ENCODE measurements around the gene SRSF2. TPM values are rescaled to one million over a fixed set of nuclear protein-coding genes. Genes with fewer than 3 reads are reported as not detected.

The SRSF2 gene, protein sequence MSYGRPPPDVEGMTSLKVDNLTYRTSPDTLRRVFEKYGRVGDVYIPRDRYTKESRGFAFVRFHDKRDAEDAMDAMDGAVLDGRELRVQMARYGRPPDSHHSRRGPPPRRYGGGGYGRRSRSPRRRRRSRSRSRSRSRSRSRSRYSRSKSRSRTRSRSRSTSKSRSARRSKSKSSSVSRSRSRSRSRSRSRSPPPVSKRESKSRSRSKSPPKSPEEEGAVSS
- total RNA-seq, result 94.6 and 210 TPM in 2 replicates

DNA sequence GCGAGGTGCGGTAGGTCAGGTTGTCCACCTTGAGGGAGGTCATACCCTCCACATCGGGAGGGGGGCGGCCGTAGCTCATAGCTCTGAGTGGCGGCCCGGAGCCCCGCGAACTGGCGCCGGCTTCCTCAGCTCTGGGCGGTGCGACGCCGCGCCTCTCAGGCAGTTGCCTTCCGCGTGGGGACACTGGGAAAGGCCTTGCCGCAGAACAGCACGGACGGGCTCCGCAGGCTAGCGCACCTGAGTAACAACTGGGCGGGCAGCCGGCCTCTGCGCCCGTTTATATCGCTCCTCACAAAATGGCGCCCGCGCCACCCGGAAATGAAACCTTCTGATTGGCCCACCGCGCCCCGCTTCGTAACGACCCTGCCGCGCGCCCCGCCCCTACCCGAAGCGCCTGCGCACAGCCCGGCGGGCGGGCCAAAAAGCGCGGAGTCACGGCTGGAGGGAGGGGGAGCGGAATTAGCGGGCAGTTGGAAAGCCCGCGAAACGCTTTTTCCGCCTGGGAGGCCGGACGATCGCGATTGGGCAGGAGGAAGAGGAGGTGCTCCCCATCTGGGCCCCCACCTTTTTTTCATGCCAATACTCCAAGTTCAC, at the start of gene SRSF2:
Gene SRSF2, minus strand, starts transcription at position 250 of the 594 bp plus-strand sequence. Its CDS starts 171 bp downstream, at position 79.

DNA sequence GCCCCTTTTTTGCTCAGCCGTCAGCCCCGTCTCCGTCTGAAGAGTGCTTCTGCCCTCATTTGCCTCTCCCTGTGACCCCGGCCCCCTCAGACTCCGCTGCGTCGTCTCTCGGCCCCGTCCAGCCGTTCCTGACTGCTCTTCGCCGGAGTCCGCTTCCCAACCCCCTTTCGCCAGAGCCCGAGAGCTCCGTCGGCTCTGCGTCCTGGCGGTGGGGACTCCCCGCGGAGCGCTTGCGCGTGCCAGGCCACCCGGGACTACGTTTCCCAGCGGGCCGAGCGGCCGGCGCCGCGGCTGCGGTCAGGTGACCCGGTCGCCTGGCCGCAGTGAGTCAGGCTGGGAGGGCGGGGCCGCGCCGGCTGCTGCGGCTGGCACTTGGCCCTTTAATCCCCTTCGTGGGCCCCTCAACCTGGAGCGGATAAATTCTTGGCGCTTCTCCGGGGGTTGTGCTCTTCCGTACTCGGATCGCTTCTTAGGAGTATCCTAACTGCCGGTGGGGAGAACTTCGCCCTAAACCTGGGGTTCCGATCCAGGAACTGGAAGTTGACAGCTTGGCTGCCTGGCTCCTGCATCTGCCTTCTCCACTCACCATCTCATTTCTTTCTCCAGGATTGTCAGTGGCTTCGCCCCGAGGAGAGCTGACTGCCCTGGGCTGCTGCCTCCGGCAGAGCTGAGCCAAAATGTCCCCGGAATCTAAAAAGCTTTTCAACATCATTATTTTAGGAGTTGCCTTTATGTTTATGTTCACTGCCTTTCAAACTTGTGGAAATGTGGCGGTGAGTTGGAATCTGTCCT, 741 bp upstream of the SRSF2 start, which contains the start of gene MFSD11:
Gene MFSD11, plus strand, starts transcription at position 444 of the 792 bp plus-strand sequence. Its CDS starts 234 bp downstream, at position 678.

DNA sequence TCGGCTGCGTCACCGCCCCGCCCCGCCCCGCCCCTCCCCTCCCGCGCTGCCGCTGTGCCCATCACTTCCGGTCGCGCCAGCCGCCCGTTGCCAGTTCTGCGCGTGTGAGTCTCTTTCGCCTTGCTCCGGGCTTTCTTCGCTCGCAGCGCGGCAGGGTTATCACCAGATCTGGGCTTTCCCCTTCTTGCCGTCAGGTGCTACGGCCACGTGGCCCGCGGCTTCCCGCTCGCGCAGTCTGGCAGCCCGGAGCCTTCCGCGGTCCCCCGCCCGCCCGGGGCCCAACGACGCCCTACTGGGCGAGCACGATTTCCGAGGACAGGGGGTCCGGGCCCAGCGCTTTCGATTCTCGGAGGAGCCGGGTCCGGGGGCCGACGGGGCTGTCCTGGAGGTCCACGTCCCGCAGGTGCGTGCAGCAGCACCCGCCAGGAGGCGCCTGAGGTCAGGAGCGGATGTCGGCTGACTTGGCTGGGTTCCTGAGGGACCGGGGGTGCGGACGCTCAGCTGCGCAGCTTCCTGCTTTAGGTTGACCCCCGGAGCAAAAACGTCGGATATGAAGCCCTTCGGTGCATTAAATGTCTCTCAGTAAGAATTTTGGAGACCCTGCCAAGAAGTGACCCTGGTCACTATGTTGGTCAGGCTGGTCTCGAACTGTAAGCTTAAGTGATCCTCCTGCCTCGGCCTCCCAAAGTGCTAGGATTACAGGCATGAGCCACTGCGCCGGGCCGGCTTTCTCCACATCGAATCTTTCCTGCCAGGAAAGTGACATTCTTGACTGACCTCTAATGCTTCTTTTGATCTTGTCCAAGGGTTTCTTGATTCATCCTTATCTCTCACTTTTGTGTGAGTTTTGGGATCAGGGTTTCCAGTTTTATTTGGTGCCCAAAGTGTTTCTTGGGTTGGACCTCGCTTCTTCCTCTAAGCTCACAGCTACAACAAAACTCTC, 10.1 kb downstream of the SRSF2 start, which contains the start of gene METTL23:
Gene METTL23, plus strand, starts transcription at position 64 of the 943 bp plus-strand sequence. CDS start 2,872 bp downstream, outside the sequence.

DNA sequence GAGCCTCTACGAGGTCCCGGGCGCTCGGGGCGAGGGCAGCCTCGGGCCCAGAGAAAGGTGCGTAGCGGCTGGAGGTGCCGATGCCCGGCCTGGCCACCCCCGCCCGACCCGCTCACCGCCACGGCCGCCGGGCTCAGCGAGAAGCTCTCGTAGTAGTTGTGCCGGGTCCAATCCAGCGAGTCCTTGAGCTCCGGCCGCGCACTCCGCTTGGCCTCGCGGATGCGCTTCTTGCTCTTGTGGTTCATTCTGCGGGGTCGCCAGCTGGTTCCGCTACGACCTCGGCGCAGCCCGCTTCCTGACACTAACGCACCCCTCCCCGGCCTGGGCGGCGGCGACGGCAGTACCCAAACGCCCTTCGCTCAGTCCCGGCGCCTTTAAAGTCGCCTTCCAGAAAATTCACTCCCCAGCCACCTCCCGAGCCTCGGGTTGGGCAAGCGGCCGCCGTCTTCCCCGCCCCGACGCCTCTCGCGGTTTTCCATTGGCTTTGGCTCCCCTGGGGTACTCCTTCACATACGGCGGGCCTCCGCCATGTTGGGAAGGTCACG, 10.8 kb downstream of the SRSF2 start, which contains the start of gene JMJD6:
Gene JMJD6, minus strand, starts transcription at position 376 of the 545 bp plus-strand sequence. Its CDS starts 131 bp downstream, at position 245.

DNA sequence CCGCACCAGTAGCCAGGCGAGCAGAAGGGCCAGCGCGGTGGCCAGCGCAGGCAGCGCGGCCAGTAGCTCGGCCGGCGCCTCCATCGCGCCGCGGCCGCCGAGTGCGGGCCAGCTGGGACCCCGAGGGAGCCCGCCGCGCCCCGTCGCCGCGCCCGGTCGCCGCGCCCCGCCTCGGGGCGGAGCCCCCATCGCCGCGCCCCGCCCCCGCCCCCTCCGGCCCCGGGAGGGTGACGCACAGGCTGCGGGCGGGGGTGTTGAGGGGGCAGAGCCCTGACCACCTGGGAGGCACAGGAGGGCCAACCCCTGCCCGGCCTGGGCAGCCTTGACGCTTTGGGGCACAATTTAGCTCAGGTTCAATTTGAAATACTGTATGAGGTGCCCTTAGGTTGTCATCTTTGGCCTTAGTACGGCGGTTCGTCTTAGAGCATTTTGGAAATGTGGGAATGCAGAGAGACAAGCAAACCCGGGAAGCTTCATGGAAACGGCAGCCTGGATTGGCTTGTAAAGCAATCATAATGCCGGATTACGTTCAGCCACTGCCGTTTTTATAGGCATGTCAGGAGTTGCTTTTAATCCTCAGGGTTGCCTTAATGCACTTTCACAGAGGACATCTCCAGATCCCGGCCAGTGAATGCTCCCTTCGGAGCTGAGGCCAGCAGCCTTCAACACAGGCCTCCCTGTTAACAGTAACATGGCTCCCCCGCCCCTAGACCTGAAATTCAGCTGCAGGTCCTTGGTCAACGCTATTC, 26.1 kb downstream of the SRSF2 start, which contains the start of gene MXRA7:
Gene MXRA7, minus strand, starts transcription at position 103 of the 749 bp plus-strand sequence. Its CDS starts 19 bp downstream, at position 84.

Small RNA genes lying within 50 kb of the gene (small RNA-seq; reads per million reads assigned to genes)
- gene AC005837.3, result not detected
- not detected for gene RF02271
- gene RNU6-97P, result not detected
- gene RNY4P36, result not detected

Other genes starting within 250 kb of the SRSF2 start
- gene RHBDF2, start 235.9 kb downstream of the SRSF2 start, total RNA-seq, result 11.0 and 15.8 TPM in 2 replicates
- gene CYGB, start 199.6 kb downstream of the SRSF2 start, total RNA-seq, result 1.2 and 2.0 TPM in 2 replicates
- 0.43 TPM in 1 of 2 replicates, not detected in the other for gene PRCD, start 197.3 kb downstream of the SRSF2 start, total RNA-seq
- gene ST6GALNAC2, start 151.5 kb downstream of the SRSF2 start, total RNA-seq, result 8.6 and 20.8 TPM in 2 replicates
- gene ST6GALNAC1, start 93.6 kb downstream of the SRSF2 start, total RNA-seq, result 0.79 and 1.3 TPM in 2 replicates
- 263 and 346 TPM in 2 replicates for gene MXRA7, start 26.4 kb downstream of the SRSF2 start, total RNA-seq
- gene JMJD6, start 10.7 kb downstream of the SRSF2 start, total RNA-seq, result 11.4 and 11.5 TPM in 2 replicates
- gene METTL23, start 10.5 kb downstream of the SRSF2 start, total RNA-seq, result 17.9 and 23.2 TPM in 2 replicates
- 46.2 and 49.5 TPM in 2 replicates for gene MFSD11, start 788 bp upstream of the SRSF2 start, total RNA-seq
- gene MGAT5B, start 131.1 kb upstream of the SRSF2 start, total RNA-seq, result 2.0 and 2.1 TPM in 2 replicates

Measured in placental epithelial cell (primary cell).